HG02943 (cell line): Measurements from ENCODE around the gene ME3.
A peak's percentile ranks its signal among the peaks of the same experiment; 100 is the strongest.
"Not testable (repeated sequence)": the region's sequence is repeated elsewhere in the genome, so short reads cannot be mapped to it uniquely, and the experiment has no call there.

Source experiments
- ATAC-seq: cut with Tn5 transposase; IDR thresholded peaks from one replicate; pipeline ENCODE4 v1.9.1; 2021; ENCODE audit warnings: mild to moderate bottlenecking, low read depth, moderate library complexity; ENCODE audit not compliant: unreplicated experiment

ME3 gene

DNA sequence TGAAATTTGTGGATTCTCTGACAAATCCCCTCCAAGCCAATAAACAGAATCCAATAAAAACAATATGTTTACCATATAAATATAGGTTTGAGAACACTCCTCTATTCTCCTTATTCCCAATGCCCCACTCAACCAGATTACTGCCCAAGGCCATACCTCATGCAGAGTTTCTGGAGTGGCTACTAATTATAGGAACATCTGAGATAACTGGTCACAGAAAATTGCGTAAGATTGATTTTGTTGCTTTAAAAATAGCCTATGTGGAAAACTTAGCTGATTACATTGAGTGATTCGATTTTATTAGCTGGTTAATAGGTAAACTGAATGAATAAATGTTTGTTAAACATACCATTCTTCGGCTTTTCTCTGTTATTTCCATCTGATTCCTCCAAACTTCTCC is 48.0 kb downstream of the ME3 start:
- no peak for ATAC-seq

- no peak for ATAC-seq
Observed at GRCh38 chr11:86623736-86624135, 48.7 kb downstream of the ME3 start.

DNA sequence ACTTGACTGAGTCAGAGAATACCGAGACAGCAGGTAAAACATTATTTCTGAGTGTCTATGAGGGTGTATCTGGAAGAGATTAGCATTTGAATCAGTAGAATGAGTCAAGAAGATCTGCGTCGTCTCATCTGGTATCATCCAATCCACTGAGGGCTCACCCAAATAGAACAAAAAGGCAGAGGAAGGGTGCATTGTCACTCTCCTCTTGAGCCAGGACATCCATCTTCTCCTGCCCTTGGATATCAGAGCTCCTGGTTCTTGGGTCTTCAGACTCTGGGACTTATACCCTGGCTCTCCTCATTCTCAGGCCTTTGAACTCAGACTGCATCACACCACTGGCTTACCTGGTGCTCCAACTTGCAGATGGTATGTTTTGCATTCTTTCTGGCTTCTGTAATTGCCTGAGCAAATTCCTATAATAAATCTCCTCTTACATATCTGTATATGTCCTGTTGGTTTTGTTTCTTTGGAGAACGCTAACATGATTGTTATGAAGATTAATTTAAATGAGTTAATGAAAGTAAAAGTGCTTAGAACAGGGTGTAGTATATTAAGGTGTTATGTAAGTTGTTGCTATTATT is 49.3 kb downstream of the ME3 start:
- no peak for ATAC-seq

DNA sequence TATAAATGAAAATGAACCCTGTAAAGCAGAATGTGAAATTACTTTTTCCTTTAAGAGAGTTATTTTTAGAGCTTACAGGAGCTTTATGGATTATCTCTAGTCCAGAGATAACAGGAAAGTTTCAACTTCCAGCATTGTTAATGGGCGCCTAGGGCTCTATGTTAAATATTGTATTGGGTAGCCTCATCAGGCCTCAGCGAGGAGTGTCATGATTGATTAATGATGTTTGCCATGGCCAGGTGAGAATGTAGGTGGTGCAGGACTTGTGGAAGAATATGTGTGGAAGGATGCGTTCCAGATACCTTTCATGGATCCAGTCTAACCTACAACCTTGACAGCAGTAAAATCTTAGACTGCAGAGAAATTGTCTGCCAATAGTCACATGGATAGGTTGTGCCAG is 50.6 kb downstream of the ME3 start:
- no peak for ATAC-seq

DNA sequence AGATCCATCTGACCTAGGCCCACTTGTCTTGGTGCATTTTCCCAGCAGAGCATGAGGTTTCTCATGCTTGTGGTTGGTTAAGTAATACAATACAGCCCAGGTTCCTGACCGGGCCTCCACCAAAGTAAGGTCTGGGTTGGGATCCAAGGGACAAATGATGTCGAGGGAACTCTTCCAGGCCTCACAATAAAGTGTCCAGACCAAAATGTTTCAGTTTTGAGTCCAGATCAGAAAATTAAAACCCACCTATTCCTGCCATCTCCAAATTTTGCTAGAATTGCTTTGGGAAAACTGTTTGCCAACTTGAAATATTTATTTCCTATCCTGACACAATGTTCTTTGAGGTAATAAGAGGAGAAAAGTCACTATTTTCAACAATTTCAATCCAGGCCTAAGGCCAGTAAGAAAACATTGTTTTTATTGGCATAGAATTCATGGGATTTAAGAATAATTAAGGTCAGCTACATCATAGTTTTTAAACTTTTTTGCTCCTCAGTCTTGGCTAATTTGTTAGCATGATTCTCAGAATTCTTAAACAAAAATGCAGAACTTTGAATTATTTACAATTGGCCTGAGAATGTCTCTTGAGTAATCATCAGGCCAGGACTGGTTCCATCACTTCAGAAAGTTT is 51.4 kb downstream of the ME3 start:
- ATAC-seq, result no peak

- not testable (repeated sequence) for ATAC-seq
Observed at GRCh38 chr11:86619428-86619827, 53.0 kb downstream of the ME3 start.

- no peak for ATAC-seq
Observed at GRCh38 chr11:86617502-86617901, 54.9 kb downstream of the ME3 start.

DNA sequence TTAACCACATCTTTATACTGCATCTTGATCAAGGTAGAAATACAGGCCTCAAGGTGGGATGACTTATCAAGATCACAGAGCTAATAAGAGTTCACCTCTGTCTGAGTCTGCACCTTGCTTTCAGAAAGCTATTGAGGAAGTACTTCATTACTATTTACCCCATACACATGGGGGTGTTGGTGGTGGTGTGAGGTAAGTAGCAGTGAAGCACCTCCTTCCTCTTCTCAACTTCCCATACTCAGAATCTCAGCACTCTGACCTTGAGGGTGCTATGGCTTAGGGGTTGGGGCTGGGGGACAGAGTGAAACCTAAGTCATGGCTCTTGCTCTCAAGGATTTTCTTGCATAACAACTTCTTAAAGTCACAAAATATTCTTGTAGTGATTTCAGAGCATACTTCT is 56.9 kb downstream of the ME3 start:
- no peak for ATAC-seq

DNA sequence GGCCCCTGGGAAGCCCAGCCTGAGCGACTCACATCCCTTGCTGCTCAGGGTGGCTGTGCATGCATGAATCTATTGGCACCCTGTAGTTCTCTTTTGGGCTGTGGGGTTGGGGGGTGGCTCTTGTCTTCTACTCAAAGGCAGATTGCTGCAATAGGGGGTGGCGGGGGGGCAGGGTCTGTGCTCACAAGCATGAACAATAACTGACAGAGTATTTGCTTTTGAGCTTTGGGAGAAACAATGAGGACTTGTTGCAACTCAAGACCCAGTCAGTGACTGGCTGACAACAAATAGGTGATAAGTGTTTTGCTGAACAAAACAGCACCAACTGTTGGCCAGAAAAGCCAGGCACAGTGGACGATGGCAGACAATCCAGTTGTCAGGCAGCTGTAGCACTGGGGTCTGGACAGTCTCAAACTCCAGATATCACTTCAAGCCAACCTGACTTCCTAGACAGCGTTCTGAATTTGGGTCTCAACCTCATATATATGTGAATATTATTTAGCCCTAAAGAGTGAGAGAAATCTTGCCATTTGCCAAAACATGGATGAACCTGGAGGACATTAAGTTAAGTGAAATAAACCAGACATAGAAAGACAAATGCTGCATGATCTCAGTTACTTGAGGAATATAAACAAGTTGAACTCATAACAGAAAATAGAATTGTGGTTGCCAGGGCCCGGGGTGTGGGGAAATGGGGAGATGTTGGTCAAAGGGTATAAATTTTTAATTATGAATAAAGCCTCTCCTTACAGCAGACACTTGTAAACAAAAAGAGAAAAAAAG is 61.7 kb downstream of the ME3 start:
- no peak for ATAC-seq

- peak; percentile 94 for ATAC-seq
Observed at GRCh38 chr11:86608251-86608799, 64.1 kb downstream of the ME3 start.

- ATAC-seq, result no peak
Observed at GRCh38 chr11:86606836-86607481, 65.5 kb downstream of the ME3 start.

DNA sequence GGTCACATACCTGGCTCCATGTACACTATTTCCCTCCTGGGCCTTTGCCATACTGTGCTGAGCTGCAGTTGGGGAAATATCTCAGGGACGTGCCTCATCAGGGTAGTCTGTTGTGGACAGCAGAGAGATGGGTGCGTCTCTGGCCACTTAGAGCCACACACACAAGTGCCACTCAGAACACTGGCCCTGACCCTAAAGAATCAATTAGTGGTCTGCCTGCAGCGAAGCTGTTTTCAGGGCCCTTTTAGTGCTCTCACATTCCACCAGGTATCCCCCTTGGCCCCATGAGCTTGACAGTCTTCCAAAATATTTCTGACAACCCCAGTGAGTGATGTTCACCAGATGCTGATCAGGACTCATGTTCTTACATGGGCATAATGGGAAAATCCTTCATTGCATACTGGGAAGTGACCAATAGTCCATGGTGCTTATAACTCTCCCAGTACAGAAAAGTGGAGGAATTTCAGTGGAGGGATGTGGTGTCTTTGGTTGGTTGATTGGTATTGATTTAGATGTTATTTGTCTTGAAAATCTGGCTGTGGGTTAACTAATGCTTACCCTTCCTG is 66.1 kb downstream of the ME3 start:
- no peak for ATAC-seq

DNA sequence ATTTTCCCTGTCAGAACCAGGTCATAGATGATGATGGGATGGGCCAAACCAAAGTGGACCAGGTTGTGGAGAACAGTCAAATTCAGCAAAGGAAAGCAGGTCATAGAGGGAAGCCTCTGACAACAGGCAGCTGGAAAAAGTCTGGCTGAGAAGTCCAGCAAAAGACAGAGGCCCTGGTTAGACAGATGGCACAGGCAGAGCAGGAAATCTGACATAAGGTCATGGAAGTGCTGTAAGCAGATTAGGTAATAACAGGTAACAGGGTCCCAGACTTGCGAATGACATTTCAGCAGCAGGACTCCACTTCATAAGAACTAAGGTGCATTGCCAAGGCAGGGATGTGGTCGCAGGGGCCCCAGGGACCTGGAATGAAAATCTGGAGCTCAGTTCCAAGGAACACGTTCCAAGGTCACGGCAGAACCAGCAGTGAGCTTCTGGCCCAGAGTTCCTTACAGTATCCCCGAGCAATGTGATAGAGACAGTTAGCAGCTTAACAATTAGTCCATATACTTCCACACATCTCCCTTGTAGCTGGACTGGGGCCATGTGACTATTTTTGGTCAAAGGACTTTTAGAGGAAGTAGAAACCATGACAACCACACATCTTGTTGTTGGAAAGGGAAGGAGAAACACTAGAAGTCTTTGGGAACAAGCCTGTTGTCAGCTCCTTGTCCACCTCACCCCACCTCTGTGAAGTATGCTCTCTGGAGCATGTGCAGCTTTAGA is 75.4 kb downstream of the ME3 start:
- no peak for ATAC-seq

DNA sequence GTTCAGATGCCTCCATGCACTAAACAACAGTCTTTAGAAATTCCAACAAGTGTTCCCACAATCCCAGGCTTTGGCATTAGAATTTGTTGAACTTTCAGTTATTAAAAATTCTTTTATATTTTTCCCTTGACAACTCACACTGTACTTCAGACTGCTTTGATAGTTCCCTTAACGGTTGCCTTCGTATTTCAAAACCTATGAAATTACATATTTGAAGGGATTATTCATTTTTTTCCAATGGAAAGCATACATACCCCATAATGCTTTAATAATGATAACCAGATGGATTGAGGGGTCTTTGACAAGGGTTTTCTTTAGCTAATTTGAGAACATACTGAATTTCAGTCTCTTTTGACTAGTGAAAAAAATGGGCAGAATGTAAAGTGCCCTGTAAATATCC is 76.5 kb downstream of the ME3 start:
- ATAC-seq, result no peak

GRCh38 chr11:86595451-86595850 is 77.0 kb downstream of the ME3 start:
- ATAC-seq, result no peak

GRCh38 chr11:86594746-86595145 is 77.7 kb downstream of the ME3 start:
- no peak for ATAC-seq

- no peak for ATAC-seq
Observed at GRCh38 chr11:86593833-86594232, 78.6 kb downstream of the ME3 start.

- peak; percentile 88 for ATAC-seq
Observed at GRCh38 chr11:86592659-86593451, 79.6 kb downstream of the ME3 start.

- no peak for ATAC-seq
Observed at GRCh38 chr11:86592047-86592591, 80.3 kb downstream of the ME3 start.
